Measurements from ENCODE around the gene CORT. TPM values are rescaled to one million over a fixed set of nuclear protein-coding genes. Genes with fewer than 3 reads are reported as not detected.

The CORT gene
- total and polyA plus RNA-seq, 10 of the 15 experiments (the other 5 are each of a cell fraction or from before 2014, with no cell fraction given), result 0.09 to 0.49 (median 0.23) TPM; not detected in 1

- no peak; the same call in 1 of the 2 replicates for TF ChIP-seq RUNX3 (IDR thresholded peaks at IDR 0.05; ENCODE audit: low read length)
- TF ChIP-seq MXI1 (IDR thresholded peaks at IDR 0.05; ENCODE audit: low read depth, low read length), result peak; percentile 97
- TF ChIP-seq CTCF (IDR thresholded peaks at IDR 0.05 in 2 of 3, conservative IDR thresholded peaks at IDR 0.05 in 1 of 3; ENCODE audit: control insufficient read depth in 2 of 3, extremely low read depth in 1 of 3, insufficient read depth in 1 of 3, low read depth in 3 of 3, low read length in 3 of 3), result no peak
- peak; percentile 100 for TF ChIP-seq IKZF1 (conservative IDR thresholded peaks at IDR 0.05)
- TF ChIP-seq SRF (IDR thresholded peaks at IDR 0.05; ENCODE audit: low read depth in 2 of 2, low read length in 2 of 2), result no peak
- TF ChIP-seq BCL3 (IDR thresholded peaks at IDR 0.05; ENCODE audit: borderline replicate concordance, insufficient read depth, low read depth, low read length, poor library complexity, severe bottlenecking), result no peak
- TF ChIP-seq, protein P1, sequence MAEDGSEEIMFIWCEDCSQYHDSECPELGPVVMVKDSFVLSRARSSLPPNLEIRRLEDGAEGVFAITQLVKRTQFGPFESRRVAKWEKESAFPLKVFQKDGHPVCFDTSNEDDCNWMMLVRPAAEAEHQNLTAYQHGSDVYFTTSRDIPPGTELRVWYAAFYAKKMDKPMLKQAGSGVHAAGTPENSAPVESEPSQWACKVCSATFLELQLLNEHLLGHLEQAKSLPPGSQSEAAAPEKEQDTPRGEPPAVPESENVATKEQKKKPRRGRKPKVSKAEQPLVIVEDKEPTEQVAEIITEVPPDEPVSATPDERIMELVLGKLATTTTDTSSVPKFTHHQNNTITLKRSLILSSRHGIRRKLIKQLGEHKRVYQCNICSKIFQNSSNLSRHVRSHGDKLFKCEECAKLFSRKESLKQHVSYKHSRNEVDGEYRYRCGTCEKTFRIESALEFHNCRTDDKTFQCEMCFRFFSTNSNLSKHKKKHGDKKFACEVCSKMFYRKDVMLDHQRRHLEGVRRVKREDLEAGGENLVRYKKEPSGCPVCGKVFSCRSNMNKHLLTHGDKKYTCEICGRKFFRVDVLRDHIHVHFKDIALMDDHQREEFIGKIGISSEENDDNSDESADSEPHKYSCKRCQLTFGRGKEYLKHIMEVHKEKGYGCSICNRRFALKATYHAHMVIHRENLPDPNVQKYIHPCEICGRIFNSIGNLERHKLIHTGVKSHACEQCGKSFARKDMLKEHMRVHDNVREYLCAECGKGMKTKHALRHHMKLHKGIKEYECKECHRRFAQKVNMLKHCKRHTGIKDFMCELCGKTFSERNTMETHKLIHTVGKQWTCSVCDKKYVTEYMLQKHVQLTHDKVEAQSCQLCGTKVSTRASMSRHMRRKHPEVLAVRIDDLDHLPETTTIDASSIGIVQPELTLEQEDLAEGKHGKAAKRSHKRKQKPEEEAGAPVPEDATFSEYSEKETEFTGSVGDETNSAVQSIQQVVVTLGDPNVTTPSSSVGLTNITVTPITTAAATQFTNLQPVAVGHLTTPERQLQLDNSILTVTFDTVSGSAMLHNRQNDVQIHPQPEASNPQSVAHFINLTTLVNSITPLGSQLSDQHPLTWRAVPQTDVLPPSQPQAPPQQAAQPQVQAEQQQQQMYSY (CRISPR knock-in tag; IDR thresholded peaks at IDR 0.05), result no peak
- TF ChIP-seq MEF2A (IDR thresholded peaks at IDR 0.05; ENCODE audit: insufficient read depth, low read depth, low read length), result no peak
- TF ChIP-seq, protein P2, sequence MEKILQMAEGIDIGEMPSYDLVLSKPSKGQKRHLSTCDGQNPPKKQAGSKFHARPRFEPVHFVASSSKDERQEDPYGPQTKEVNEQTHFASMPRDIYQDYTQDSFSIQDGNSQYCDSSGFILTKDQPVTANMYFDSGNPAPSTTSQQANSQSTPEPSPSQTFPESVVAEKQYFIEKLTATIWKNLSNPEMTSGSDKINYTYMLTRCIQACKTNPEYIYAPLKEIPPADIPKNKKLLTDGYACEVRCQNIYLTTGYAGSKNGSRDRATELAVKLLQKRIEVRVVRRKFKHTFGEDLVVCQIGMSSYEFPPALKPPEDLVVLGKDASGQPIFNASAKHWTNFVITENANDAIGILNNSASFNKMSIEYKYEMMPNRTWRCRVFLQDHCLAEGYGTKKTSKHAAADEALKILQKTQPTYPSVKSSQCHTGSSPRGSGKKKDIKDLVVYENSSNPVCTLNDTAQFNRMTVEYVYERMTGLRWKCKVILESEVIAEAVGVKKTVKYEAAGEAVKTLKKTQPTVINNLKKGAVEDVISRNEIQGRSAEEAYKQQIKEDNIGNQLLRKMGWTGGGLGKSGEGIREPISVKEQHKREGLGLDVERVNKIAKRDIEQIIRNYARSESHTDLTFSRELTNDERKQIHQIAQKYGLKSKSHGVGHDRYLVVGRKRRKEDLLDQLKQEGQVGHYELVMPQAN (conservative IDR thresholded peaks at IDR 0.05), result peak; percentile 67
- 0 out of 2 replicates have a peak, but pooled peaks have one; percentile 59 for TF ChIP-seq GATAD2B (conservative IDR thresholded peaks at IDR 0.05; ENCODE audit: low read depth)
- no peak for TF ChIP-seq NFXL1 (IDR thresholded peaks at IDR 0.05; ENCODE audit: borderline replicate concordance)
- peak; percentile 89 for TF ChIP-seq YY1 (IDR thresholded peaks at IDR 0.05; ENCODE audit: low read depth, low read length)
- TF ChIP-seq, protein P3, sequence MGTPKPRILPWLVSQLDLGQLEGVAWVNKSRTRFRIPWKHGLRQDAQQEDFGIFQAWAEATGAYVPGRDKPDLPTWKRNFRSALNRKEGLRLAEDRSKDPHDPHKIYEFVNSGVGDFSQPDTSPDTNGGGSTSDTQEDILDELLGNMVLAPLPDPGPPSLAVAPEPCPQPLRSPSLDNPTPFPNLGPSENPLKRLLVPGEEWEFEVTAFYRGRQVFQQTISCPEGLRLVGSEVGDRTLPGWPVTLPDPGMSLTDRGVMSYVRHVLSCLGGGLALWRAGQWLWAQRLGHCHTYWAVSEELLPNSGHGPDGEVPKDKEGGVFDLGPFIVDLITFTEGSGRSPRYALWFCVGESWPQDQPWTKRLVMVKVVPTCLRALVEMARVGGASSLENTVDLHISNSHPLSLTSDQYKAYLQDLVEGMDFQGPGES (IDR thresholded peaks at IDR 0.05), result 0 out of 2 replicates have a peak, but pooled peaks have one; percentile 18
- no peak for TF ChIP-seq ZBED1 (IDR thresholded peaks at IDR 0.05; ENCODE audit: borderline replicate concordance)
- peak; percentile 38; the same call in 1 of the 2 replicates for TF ChIP-seq STAT3 (IDR thresholded peaks at IDR 0.05; ENCODE audit: low read depth, low read length)
- TF ChIP-seq GABPA (IDR thresholded peaks at IDR 0.05; ENCODE audit: low read depth), result peak; percentile 80
- TF ChIP-seq ZNF622 (IDR thresholded peaks at IDR 0.05), result no peak
- TF ChIP-seq ZZZ3 (IDR thresholded peaks at IDR 0.05; ENCODE audit: control insufficient read depth, insufficient read length, low read depth), result no peak
Measured at GRCh38 chr1:10472220-10473144, 22.7 kb downstream of the CORT start, which contains the start of gene DFFA (continued).
